Gastrocnemius medialis (tissue), 4 donors: Measurements from ENCODE around the gene HSF2BP. TPM values are rescaled to one million over a fixed set of nuclear protein-coding genes. Genes with fewer than 3 reads are reported as not detected.

Experiments used
- ATAC-seq, 2 donors: fragments of 150-250 bp; one replicate each; pipeline ENCODE4 v1.9.1; 2016
- DNase-seq, 2 donors: peaks; one replicate each; pipeline ENCODE4 v3.0.0-alpha.2; 2019
- H3K27ac ChIP-seq, 4 donors: fragments of 200-600 bp; sonication (generic); 1 replicate in 1 of 4; 2 replicates in 3 of 4; pipeline ENCODE4 v1.5.1; 2016 to 2018; ENCODE audit warnings: mild to moderate bottlenecking in 2 of 4, moderate library complexity in 1 of 4
- H3K27me3 ChIP-seq, 3 donors: fragments of 200-600 bp; sonication (generic) in 2 of 3; 1 replicate in 1 of 3; 2 replicates in 2 of 3; pipeline versions ENCODE4 v1.5.1 to v1.6.0; 2016 to 2019; ENCODE audit warnings: mild to moderate bottlenecking in 1 of 3, moderate library complexity in 1 of 3
- H3K36me3 ChIP-seq, 2 donors: fragments of 200-600 bp; sonication (generic) in 1 of 2; one replicate each; pipeline ENCODE4 v1.5.1; 2017 to 2018
- H3K4me1 ChIP-seq, 2 donors: fragments of 200-600 bp; sonication (generic) in 1 of 2; one replicate each; pipeline ENCODE4 v1.5.1; 2016 to 2017; ENCODE audit warnings: mild to moderate bottlenecking in 2 of 2
- H3K4me3 ChIP-seq, 4 donors: fragments of 200-600 bp; sonication (generic) in 3 of 4; 1 replicate in 1 of 4; 2 replicates in 3 of 4; pipeline ENCODE4 v1.5.1; 2016 to 2019; ENCODE audit warnings: mild to moderate bottlenecking in 2 of 4
- H3K9me3 ChIP-seq, 3 donors: fragments of 200-600 bp; sonication (generic) in 2 of 3; 1 replicate in 1 of 3; 2 replicates in 2 of 3; pipeline ENCODE4 v1.5.1; 2016 to 2019
- CTCF ChIP-seq, 5 experiments: fragments of 450-650 bp in 3 of 5; fragments of 200-600 bp in 2 of 5; sonication (generic) in 2 of 5; IDR thresholded peaks in 4 of 5; conservative IDR thresholded peaks in 1 of 5; 1 replicate in 4 of 5; 2 replicates in 1 of 5; pipeline ENCODE4 v1.5.1; 2016 to 2019; ENCODE audit warnings: antibody characterized with exemption in 5 of 5, mild to moderate bottlenecking in 3 of 5, moderate library complexity in 3 of 5
- POLR2A ChIP-seq, 2 donors: fragments of 450-650 bp; IDR thresholded peaks; one replicate each; pipeline ENCODE4 v1.6.1; 2017; ENCODE audit warnings: antibody characterized with exemption in 2 of 2, mild to moderate bottlenecking in 2 of 2, moderate library complexity in 2 of 2
- in situ Hi-C, 4 donors: fragments of 200-750 bp; cut with MboI; loops; one replicate each; pipeline versions ENCODE4 v1.15.0 to v1.8.0; 2017; ENCODE audit warnings: low sequenced_read_pairs in 4 of 4
- intact Hi-C: fragments of 100-400 bp; cut with DNase I; formaldehyde crosslinking; loops from one replicate; pipeline ENCODE4 v1.15.1; 2023; ENCODE audit warnings: low total_unique reads
- total RNA-seq, 4 donors: library from RNA; depleted of rRNA; stranded (reverse); fragments of >200 nt; gene quantifications; one replicate each; pipeline versions ENCODE4 v1.1.0 to v1.2.3, GENCODE V29; 2016

The HSF2BP gene
- total RNA-seq, 4 donors from 2014 or later = 0.63 TPM; not detected in 3

GRCh38 chr21:43637530-43638158 lies 21.6 kb downstream of the HSF2BP start:
- in situ Hi-C loops = no loop called here

GRCh38 chr21:43635436-43635835 lies 23.9 kb downstream of the HSF2BP start:
- intact Hi-C loops = no loop called here
- in situ Hi-C loops = no loop called here
- Histone ChIP-seq H3K27ac (no peak overlapping the region), H3K27me3 (no peaks in the 10 kb centered on the region), H3K9me3 (no peaks in the 10 kb centered on the region), H3K4me1 (no peaks in the 10 kb centered on the region), H3K4me3 (no peak overlapping the region), H3K36me3 (no peaks in the 10 kb centered on the region)
- DNase-seq (no peak), ATAC-seq (no peak)
- no peak for TF ChIP-seq CTCF (IDR thresholded peaks at IDR 0.05 in 4 of 5, conservative IDR thresholded peaks at IDR 0.05 in 1 of 5)
- TF ChIP-seq POLR2A (IDR thresholded peaks at IDR 0.05) = no peak

More at GRCh38 chr21:43637530-43638158, 21.6 kb downstream of the HSF2BP start:
- no peak overlapping the region for H3K27ac ChIP-seq
- TF ChIP-seq POLR2A (IDR thresholded peaks at IDR 0.05) (no peak), CTCF (IDR thresholded peaks at IDR 0.05 in 4 of 5, conservative IDR thresholded peaks at IDR 0.05 in 1 of 5) (no peak)
- no peaks in the 10 kb centered on the region for H3K27me3 ChIP-seq
- H3K4me3 ChIP-seq = no peak overlapping the region
- no peak for ATAC-seq
- no peaks in the 10 kb centered on the region for H3K4me1 ChIP-seq
- H3K9me3 ChIP-seq = no peaks in the 10 kb centered on the region
- H3K36me3 ChIP-seq = no peaks in the 10 kb centered on the region
- DNase-seq = no peak
- intact Hi-C loops = no loop called here

GRCh38 chr21:43634618-43635017 lies 24.7 kb downstream of the HSF2BP start:
- no peaks in the 10 kb centered on the region for H3K9me3 ChIP-seq
- DNase-seq (no peak), ATAC-seq (no peak)
- H3K36me3 ChIP-seq = no peaks in the 10 kb centered on the region
- intact Hi-C loops = no loop called here
- in situ Hi-C loops = no loop called here
- no peak overlapping the region for H3K27ac ChIP-seq
- no peaks in the 10 kb centered on the region for H3K4me1 ChIP-seq
- no peak for TF ChIP-seq CTCF (IDR thresholded peaks at IDR 0.05 in 4 of 5, conservative IDR thresholded peaks at IDR 0.05 in 1 of 5)
- no peak for TF ChIP-seq POLR2A (IDR thresholded peaks at IDR 0.05)
- no peak overlapping the region for H3K4me3 ChIP-seq
- no peaks in the 10 kb centered on the region for H3K27me3 ChIP-seq

- Histone ChIP-seq H3K36me3 (no peaks in the 10 kb centered on the region), H3K4me3 (no peak overlapping the region), H3K27ac (no peak overlapping the region), H3K4me1 (no peaks in the 10 kb centered on the region), H3K27me3 (no peaks in the 10 kb centered on the region), H3K9me3 (no peaks in the 10 kb centered on the region)
- no peak for TF ChIP-seq POLR2A (IDR thresholded peaks at IDR 0.05)
- no peak for TF ChIP-seq CTCF (IDR thresholded peaks at IDR 0.05 in 4 of 5, conservative IDR thresholded peaks at IDR 0.05 in 1 of 5)
- in situ Hi-C loops = no loop called here
- DNase-seq (no peak), ATAC-seq (no peak)
- intact Hi-C loops = no loop called here
Observed at GRCh38 chr21:43632373-43632905, 26.8 kb downstream of the HSF2BP start.
